Smooth muscle cell of the brain vasculature (primary cell): ENCODE measurements around the gene PTGER3.
"Not testable (repeated sequence)": the region's sequence is repeated elsewhere in the genome, so short reads cannot be mapped to it uniquely, and the experiment has no call there.

Source experiments
- DNase-seq: peaks from one replicate; pipeline ENCODE4 v3.0.0-alpha.2; 2012; ENCODE audit warnings: low read depth, low spot score

Gene PTGER3

DNA sequence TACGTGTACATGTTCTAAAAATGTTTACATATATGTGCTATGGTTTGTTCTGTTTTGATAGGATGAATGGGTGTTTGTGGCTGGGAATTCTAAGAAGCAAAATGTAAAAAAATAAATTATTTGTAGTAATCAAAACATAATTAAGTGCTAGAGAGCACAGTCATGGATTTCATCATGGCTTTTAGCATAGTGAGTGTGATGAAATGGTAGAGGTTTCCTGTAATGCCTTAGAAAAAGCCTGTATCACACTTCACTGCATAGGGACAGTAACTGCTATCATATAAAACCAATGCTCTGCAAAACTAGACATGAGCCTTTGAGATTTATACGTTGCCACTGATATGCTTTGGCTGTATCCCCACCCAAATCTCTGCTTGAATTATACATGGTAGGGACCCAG is 99.8 kb downstream of the PTGER3 start:
- no peak for DNase-seq

DNA sequence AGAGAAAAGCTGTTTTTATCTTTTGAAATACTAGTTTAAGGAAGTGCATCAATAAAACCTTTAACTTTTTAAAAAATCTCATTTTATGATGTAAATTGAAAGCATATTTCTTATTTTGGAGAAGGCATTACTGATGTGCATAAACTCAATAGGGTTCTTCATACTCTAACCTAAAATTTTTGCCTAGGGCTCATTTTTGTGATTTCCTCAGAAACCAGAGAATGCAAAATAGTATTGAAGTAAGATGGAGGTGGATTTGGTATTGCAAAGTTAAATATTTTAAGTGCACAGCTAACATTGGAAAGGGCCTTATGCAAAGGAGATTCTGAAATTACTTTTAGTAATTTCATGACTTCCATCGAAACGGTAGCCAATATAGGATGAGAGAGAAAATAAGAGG is 101.9 kb downstream of the PTGER3 start:
- no peak for DNase-seq

DNA sequence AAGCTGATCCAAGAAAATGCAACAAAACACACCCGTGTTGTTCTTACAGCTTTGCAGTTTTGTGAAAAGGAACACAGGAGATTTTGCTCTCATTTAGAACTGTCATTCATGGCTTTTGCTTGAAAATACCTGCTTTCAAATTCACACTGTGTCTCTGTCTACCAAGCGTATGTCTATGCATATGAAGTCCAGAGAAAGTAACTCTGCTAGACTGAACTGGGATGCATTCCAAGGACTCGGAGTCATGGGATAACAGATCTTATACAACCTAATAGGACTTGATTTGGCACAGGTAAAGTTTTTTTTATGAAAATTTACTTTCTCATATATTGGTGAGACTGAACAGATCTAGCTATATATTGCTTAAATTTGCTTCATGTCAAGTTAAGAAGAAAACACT is 102.4 kb downstream of the PTGER3 start:
- DNase-seq, result no peak

DNA sequence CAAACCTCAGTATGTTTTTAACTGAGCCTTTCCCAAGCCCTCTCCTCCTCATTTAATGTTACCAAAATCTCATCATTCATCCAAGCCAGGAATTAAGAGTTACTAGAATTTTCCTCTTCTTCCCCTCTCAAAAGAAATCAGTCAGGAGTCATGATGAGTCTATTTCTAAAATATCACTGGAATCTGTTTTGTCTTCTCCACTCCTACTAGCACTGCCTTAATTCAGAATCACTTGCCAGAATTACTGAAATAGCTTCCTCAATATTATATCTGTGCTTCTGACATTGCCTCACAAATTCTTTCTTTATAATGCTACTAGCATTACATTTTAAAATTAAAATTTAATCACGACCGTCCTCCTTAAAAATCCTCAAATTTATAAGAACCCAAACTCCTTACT is 106.1 kb downstream of the PTGER3 start:
- no peak for DNase-seq

DNA sequence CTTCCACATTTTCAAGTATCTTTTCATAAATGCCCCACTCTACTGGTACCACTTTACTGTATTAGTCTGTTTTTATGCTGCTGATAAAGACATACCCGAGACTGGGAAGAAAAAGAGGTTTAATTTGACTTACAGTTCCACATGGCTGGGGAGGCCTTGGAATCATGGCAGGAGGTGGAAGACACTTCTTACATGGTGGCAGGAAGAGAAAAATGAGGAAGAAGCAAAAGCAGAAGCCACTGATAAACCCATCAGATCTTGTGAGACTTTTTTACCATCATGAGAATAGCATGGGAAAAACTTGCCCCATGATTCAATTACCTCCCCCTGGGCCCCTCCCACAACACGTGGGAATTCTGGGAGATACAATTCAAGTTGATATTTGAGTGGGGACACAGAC is 107.2 kb downstream of the PTGER3 start:
- not testable (repeated sequence) for DNase-seq

DNA sequence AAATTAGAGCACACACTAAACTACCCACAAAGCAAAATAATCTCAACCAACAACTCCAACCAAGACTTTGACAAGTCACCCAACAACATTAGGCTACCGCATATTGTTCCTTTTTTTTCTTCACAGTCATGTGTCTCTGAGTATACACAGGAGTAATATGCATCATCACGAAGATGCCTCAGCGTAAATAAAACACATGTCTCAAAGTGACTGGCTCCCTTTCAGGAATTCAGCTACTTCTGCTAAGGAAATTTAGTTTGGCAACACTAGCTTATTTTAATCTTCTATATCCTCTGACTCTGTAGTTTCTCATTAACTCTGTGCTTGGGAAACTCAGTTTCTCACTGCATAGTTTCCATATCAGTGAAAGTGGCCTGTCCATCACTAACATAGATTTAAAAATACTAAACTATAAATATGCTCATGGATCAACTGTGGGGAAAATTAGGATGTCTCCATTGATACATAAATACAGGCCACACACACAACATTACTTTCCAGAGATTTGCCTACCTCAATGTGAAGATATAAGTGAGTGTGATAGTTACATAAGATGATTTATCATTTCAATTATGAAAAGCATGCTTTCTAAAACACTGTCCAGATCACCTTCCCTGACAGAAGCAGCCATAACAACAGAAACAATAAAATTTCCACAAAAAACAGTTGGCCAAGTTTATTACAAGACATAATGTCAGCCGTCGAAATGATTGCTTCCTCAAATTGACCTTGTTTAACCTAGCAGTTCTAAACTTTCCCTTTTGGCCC is 113.2 kb downstream of the PTGER3 start:
- DNase-seq, result no peak

DNA sequence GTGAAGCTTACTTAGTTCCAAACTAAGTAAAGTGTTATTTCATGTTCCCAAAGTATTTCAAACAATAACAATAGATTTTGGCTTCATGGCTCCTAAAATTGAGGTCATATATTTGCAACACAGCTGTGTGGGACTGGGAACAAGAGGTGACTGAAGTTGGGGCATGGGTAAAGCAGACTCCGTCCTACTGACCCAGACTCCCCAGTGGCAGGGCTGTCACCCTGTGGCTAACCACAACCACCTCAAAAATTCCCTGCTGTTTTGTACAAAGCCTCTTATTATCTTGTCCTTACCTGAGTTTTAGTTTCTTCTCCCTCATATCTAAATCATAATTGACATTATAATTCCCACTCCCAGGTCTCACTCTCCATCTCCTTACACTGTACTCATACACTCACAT is 117.6 kb downstream of the PTGER3 start:
- no peak for DNase-seq

DNA sequence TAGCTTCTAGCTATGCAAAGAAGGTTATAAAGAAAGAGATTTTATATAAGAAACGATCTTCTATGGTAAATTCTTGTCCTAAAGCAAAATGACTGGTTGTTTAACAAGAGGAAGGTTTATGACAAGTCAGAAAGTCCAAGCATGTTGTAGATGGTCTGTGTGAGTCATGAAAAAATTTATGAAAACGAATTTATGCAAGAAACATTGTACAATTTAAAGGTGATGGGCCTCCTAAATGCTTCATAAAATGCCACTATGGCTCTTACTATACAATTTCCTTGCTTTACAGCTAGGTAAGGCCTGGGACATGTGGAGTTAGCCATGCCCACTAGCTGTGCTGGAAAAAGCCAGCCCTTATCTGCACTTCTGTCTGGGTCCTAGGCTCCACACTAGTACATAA is 125.4 kb downstream of the PTGER3 start:
- no peak for DNase-seq
